ENCODE results near the gene CPB2. TPM values are rescaled to one million over a fixed set of nuclear protein-coding genes. Genes with fewer than 3 reads are reported as not detected.

CPB2 gene
- total RNA-seq, 3 donors from 2014 or later (not counting 1 experiment from before 2014, with no cell fraction given) = not detected

DNA sequence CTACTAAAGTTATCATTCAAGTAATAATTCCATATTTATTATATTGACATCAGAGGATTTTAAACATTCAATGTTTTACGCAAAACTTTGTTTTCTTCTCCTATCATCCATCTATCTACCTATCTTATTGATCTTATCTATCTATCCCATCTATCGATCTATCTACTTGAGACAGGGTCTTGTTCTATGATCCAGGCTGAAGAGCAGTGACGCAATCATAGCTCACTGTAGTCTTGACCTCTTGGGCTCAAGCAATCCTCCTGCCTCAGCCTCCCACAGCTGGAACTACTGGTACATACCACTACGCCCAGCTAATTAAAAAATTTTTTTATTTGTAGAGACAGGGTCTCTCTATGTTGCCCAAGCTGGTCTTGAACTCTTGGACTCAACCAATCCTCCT is 79.7 kb downstream of the CPB2 start:
- H3K9me3 ChIP-seq (ENCODE audit: control insufficient read depth, insufficient read depth, low read length) = no peaks in the 10 kb centered on the region
- no peak for DNase-seq
- peaks cover 14% of the 10 kb centered on the region for H3K36me3 ChIP-seq (ENCODE audit: control insufficient read depth, insufficient read depth, low read length)
- Mint-ChIP-seq H3K4me3 (no peak overlapping the region), H3K27ac (no peak overlapping the region), H3K4me1 (peaks cover 14 to 20% of the 10 kb centered on the region in 2 donors), H3K36me3 (no peaks in the 10 kb centered on the region), H3K27me3 (ENCODE audit: low read depth in 2 of 2) (no peaks in the 10 kb centered on the region), H3K9me3 (no peaks in the 10 kb centered on the region)
- no peak for ATAC-seq
- intact Hi-C loops (cut with micrococcal nuclease) = no loop called here
- H3K4me1 ChIP-seq (ENCODE audit: control insufficient read depth, insufficient read depth, low read length) = no peaks in the 10 kb centered on the region
- no peak for TF ChIP-seq CTCF (IDR thresholded peaks at IDR 0.05)
- H3K27me3 ChIP-seq (ENCODE audit: control insufficient read depth, insufficient read depth, low read length) = no peaks in the 10 kb centered on the region
- no peak overlapping the region for H3K27ac ChIP-seq (ENCODE audit: low read length)
- no peak overlapping the region for H3K4me3 ChIP-seq (ENCODE audit: low read length)
- 94% methylated on average over 4 of the region's 4 CpGs for WGBS (ENCODE audit: insufficient coverage)

DNA sequence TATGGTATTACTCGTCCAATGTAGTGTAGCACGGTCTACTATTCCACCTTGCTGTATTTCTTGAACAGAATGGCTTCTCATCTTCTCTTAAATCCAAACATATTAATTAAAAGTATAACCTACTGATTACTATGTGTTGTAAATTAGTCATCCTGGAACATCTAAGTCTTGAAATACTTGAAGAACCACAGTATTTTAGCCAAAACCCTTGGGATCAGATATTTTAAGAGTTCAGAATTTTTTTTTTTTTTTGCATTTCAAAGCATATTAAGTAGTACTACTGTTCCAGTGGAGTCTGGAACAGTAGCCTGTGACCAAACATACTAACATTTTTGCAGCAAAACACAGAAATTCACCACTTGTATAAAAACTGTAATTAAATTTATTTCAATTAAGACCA is 82.4 kb downstream of the CPB2 start:
- no peak for DNase-seq
- H3K27ac Mint-ChIP-seq = no peak overlapping the region
- peaks cover 7% of the 10 kb centered on the region for H3K36me3 Mint-ChIP-seq
- peaks cover 34% of the 10 kb centered on the region for H3K36me3 ChIP-seq (ENCODE audit: control insufficient read depth, insufficient read depth, low read length)
- H3K9me3 Mint-ChIP-seq = no peaks in the 10 kb centered on the region
- no peak overlapping the region for H3K4me3 ChIP-seq (ENCODE audit: low read length)
- H3K4me3 Mint-ChIP-seq = no peak overlapping the region
- H3K27me3 Mint-ChIP-seq (ENCODE audit: low read depth in 2 of 2) = no peaks in the 10 kb centered on the region
- H3K27me3 ChIP-seq (ENCODE audit: control insufficient read depth, insufficient read depth, low read length) = no peaks in the 10 kb centered on the region
- intact Hi-C loops (cut with micrococcal nuclease) = no loop called here
- ATAC-seq = no peak
- no peak for TF ChIP-seq CTCF (IDR thresholded peaks at IDR 0.05)
- no peaks in the 10 kb centered on the region for H3K9me3 ChIP-seq (ENCODE audit: control insufficient read depth, insufficient read depth, low read length)
- no peak overlapping the region for H3K27ac ChIP-seq (ENCODE audit: low read length)
- H3K4me1 Mint-ChIP-seq = peaks cover under 1 to 6% of the 10 kb centered on the region in 2 donors
- H3K4me1 ChIP-seq (ENCODE audit: control insufficient read depth, insufficient read depth, low read length) = no peaks in the 10 kb centered on the region
- no CpG with 5 or more reads among the region's 2 CpGs for WGBS (ENCODE audit: insufficient coverage)

GRCh38 chr13:46016216-46016615 is 88.6 kb downstream of the CPB2 start:
- no peaks in the 10 kb centered on the region for H3K9me3 ChIP-seq (ENCODE audit: control insufficient read depth, insufficient read depth, low read length)
- H3K4me3 ChIP-seq (ENCODE audit: low read length) = no peak overlapping the region
- intact Hi-C loops (cut with micrococcal nuclease) = no loop called here
- no peaks in the 10 kb centered on the region for H3K27me3 Mint-ChIP-seq (ENCODE audit: low read depth in 2 of 2)
- no peak overlapping the region for H3K27ac ChIP-seq (ENCODE audit: low read length)
- no peaks in the 10 kb centered on the region for H3K9me3 Mint-ChIP-seq
- ATAC-seq = no peak
- TF ChIP-seq CTCF (IDR thresholded peaks at IDR 0.05) = no peak
- peaks cover 6 to 7% of the 10 kb centered on the region in 2 donors for H3K4me1 Mint-ChIP-seq
- no peaks in the 10 kb centered on the region for H3K27me3 ChIP-seq (ENCODE audit: control insufficient read depth, insufficient read depth, low read length)
- no peak overlapping the region for H3K27ac Mint-ChIP-seq
- H3K36me3 Mint-ChIP-seq = peaks cover 24% of the 10 kb centered on the region
- H3K36me3 ChIP-seq (ENCODE audit: control insufficient read depth, insufficient read depth, low read length) = peaks cover 63% of the 10 kb centered on the region
- no peaks in the 10 kb centered on the region for H3K4me1 ChIP-seq (ENCODE audit: control insufficient read depth, insufficient read depth, low read length)
- no peak for DNase-seq
- H3K4me3 Mint-ChIP-seq = no peak overlapping the region

- Mint-ChIP-seq H3K4me1 (peaks cover 6 to 7% of the 10 kb centered on the region in 2 donors), H3K4me3 (no peak overlapping the region), H3K36me3 (peaks cover 24% of the 10 kb centered on the region), H3K27me3 (ENCODE audit: low read depth in 2 of 2) (no peaks in the 10 kb centered on the region), H3K9me3 (no peaks in the 10 kb centered on the region), H3K27ac (peak overlapping the region in 1 of 2 donors; percentile 45)
- Histone ChIP-seq H3K27ac (ENCODE audit: low read length) (no peak overlapping the region), H3K4me3 (ENCODE audit: low read length) (no peak overlapping the region), H3K4me1 (ENCODE audit: control insufficient read depth, insufficient read depth, low read length) (no peaks in the 10 kb centered on the region), H3K9me3 (ENCODE audit: control insufficient read depth, insufficient read depth, low read length) (no peaks in the 10 kb centered on the region), H3K27me3 (ENCODE audit: control insufficient read depth, insufficient read depth, low read length) (no peaks in the 10 kb centered on the region), H3K36me3 (ENCODE audit: control insufficient read depth, insufficient read depth, low read length) (peaks cover 70% of the 10 kb centered on the region)
- DNase-seq = no peak
- intact Hi-C loops (cut with micrococcal nuclease) = no loop called here
- ATAC-seq = no peak
- no peak for TF ChIP-seq CTCF (IDR thresholded peaks at IDR 0.05)
- 100% methylated on average over 1 of the region's 3 CpGs for WGBS (ENCODE audit: insufficient coverage)
Measured at GRCh38 chr13:46015366-46015765, 89.5 kb downstream of the CPB2 start.
